HG03432 (cell line): ENCODE data around the gene RNF213.

ENCODE experiments used
- ATAC-seq: cut with Tn5 transposase; IDR thresholded peaks from one replicate; pipeline ENCODE4 v1.9.1; 2021; ENCODE audit warnings: mild to moderate bottlenecking, moderate library complexity; ENCODE audit not compliant: unreplicated experiment

RNF213 gene

DNA sequence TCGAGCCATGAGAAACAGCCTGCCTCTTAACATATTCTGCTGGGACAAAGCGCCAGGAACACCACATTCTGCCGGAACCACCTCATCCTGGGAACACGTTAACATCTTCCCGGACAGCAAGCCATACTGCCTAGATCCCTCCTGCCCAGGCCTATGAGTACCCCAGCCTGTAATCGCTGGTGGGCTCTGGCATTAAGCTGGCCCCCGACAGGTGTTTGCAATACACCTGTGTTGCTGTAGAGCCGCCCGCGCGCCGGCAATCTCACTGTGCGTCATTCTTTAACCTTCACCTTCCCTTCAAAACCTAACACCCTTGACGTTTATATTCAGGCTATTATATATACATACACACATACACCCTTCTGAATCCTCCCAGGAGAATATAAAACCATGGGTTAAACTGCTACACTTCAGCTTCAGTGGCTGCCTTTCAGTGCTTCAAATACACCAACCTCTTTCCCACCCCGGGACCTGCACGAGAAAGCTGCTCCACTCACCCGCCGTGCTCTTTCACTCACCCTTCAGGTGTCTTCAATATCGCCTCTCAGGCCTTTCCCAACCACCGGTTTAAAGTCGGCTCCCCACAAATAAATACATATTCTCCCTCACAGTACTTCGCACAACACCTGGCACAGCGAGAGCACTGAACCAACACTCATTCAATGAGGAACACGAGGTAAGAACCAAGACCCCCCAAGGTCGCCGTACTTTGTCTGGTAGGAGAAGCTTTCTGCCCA is 153.3 kb downstream of the RNF213 start:
- ATAC-seq: no peak

DNA sequence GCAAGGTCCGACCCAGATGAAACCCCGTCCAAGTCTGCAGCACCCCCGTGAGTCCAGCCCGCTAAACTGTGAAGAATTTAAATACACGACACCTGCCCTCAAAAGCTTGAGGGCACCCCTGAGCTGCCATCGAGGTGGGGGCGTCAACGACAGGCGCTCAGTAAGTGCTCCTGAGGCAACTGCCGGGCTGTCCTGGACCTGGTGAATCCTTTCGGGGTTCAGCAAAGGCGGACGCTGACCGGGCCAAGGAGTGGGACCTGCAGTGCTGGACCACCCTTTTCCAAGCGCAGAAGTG is 153.8 kb downstream of the RNF213 start:
- peak; percentile 10 for ATAC-seq

DNA sequence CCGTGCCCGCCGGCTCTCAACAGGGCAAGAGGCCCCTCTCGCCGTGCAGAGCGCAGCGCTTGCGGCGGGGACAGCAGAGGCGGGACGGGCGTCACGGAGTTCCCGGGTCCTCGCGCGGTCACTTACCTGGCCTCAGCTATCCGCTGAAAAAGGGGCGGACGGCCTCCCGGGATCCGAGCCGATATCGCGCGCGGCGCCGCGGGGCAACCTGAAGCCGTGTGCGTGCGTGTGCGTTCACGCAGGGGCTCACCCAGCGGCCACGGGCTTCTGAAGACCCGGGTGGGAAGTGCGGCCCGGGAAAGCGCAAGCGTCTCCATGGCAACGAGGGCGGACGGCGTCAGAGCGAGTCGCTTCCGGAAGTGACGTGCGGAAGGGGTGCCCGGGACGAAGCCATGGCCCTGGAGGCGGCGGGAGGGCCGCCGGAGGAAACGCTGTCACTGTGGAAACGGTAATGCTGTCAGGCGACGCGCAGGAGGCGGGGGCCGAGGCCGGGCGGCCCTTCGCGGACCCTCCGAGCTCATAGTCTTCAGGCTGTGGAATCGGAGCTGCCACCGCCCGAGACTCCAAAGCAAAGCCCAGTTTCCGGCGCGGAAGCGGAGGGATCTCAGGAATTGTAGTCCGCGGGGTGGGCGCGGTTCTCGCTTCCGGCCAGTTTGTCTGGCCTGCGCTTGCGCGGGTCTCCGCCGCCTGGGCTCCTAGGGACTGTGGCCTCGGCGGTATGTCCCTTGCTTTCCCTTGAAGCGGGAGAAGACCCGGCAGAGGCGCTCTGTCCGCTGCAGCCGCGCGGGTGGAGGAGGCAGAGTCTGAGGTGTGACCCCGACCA is 154.4 kb downstream of the RNF213 start, which contains the start of gene ENDOV:
Gene ENDOV (plus strand): TSS at position 365 of the 823 bp plus-strand sequence. CDS start 28 bp downstream, at position 393.
- ATAC-seq: peak; percentile 96

- peak; percentile 26 for ATAC-seq
These were observed 155.0 kb downstream of the RNF213 start for GRCh38 chr17:80415626-80416137.

DNA sequence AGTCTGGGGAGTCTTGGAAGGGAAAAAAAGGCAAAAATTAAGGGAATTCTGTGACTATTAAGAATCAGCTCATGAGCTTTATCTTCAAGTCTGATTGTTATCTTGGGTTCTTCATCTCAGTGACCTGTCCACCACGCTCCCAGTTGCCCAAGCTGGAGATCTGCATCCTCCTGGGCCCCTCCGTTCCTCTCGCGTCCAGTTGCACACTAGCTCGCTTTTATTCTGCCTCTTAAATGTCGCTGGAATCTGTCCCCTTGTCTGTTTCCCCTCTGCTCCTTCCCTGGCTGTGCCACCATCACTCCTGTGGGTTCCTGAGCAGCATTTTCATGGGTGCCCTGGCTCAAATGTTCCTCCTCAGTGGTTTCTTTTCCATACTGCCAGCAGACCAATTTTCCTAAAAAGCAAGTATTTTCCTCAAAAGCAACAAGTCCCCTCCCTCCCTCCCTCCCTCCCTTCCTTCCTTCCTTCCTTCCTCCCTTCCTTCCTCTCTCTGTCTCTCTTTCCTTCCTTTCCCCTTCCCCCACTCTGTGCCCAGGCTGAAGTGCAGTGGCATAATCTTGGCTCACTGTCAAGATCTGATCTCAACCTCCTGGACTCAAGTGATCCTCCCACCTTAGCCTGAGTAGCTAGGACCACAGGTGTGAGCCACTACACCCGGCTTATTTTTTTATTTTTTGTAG is 155.7 kb downstream of the RNF213 start:
- no peak for ATAC-seq

- no peak for ATAC-seq
These were observed 156.3 kb downstream of the RNF213 start for GRCh38 chr17:80416940-80417293.

- ATAC-seq: no peak
These were observed 157.9 kb downstream of the RNF213 start for GRCh38 chr17:80418589-80418988.

- ATAC-seq: no peak
These were observed 158.6 kb downstream of the RNF213 start for GRCh38 chr17:80419255-80419654.

DNA sequence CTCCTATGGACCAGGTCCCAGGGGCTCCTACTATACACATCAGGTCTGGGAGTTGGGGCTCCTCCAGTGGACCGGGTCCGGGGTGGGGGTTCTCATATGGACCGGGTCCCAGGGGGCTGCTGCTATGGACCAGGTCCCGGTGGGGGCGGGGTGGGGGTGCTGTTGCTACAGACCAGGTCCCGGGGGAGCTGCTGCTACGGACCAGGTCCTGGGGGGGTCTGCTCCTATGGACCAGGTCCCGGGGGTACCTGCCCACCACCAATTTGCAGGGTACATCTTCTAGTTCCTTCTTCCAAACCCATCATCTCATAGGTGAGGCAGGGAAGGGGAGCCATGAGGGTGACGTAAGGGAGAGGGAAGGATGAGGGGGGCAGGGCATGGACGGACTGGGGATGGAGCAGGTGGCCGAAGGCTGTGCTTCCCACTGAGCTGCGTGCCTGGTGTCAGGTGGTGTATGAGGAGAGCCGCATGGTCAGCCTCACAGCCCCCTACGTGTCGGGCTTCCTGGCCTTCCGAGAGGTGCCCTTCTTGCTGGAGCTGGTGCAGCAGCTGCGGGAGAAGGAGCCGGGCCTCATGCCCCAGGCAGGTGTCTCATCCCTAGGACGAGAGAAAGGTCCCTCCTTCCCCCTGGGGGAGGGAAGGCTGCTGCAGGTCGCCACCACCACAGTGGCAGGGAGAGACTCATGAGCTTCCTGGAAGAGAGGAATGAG is 160.9 kb downstream of the RNF213 start:
- ATAC-seq: no peak

DNA sequence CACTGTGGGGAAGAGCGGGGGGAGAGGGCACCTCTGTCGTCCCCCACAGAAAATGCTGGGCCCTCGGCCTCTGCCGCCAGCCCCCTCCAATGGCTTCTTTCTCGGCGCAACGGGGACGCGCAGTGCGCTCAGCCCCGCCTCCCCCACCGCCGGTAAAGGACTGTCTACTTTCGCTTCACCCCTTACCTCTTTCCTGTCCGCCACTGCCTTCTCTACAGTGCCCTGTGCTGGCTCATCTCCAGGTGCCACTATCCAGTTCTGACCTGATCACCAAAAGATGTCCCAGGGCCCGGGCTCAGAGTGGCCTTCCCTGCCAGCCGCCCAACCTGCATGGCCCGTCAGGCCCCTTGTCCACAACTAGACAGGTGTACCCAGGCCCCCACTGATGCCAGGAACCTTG is 161.6 kb downstream of the RNF213 start:
- no peak for ATAC-seq

DNA sequence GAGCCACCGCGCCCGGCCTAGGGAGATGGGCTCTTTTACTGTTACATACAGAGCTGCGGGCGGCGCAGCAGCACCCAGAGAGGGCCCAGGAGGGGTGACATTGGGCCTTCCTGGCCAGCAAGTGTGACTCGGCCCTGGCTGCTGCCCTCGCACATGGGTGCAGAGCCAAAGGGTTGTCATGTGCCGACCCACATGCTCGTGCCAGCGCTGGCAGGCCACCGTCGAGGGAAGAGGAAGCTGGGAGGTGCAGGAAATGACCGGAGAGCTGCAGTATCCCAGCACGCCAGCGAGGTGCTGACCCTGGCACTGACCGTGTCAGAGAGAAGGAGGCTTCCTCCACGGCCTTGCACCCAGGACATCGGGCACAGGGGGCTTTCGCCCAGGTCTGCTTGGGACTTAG is 162.3 kb downstream of the RNF213 start:
- ATAC-seq: no peak

GRCh38 chr17:80423536-80424225 is 163.0 kb downstream of the RNF213 start:
- ATAC-seq: no peak

GRCh38 chr17:80424261-80424660 is 163.6 kb downstream of the RNF213 start:
- no peak for ATAC-seq

DNA sequence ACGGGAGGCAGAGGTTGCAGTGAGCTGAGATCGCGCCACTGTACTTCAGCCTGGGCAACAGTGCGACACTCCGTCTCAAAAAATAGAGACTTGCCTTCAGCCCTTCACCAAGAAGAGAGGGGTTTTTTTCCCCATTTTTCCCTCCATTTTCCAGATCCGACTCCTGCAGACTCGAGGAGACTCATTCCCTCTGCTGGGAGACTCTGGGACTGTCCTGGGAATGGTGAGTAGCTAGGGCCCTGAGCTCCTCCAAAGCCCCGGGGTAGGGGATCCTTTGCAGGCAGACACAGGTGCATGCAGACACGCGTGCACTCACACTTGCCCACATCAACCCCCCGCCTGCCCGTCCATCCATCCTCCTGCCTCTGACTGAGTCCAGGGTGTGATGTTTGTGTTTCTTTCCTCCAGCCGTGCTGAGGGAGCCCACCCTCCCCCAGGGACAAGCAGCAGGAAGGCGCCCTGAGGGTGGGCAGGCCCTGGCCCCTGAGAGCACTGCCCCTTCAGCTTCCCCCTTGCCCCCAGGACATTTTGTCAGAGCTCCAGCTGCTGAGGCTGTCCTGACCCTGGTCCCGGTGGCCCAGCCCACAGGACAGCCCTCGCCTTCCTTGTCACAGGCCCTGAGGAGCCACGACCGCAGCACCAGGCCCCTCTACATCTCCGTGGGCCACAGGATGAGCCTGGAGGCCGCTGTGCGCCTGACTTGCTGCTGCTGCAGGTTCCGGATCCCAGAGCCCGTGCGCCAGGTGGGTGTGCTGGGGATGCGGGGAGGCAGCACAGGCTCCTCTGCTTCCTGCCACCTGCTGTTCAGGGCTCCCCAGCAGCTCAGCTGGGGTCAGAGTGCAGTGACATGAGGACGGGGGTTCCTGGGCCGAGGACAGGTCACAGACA is 164.5 kb downstream of the RNF213 start:
- ATAC-seq: no peak

GRCh38 chr17:80425835-80426426 is 165.3 kb downstream of the RNF213 start:
- no peak for ATAC-seq

- peak; percentile 60 for ATAC-seq
These were observed 166.1 kb downstream of the RNF213 start for GRCh38 chr17:80426671-80427326.

DNA sequence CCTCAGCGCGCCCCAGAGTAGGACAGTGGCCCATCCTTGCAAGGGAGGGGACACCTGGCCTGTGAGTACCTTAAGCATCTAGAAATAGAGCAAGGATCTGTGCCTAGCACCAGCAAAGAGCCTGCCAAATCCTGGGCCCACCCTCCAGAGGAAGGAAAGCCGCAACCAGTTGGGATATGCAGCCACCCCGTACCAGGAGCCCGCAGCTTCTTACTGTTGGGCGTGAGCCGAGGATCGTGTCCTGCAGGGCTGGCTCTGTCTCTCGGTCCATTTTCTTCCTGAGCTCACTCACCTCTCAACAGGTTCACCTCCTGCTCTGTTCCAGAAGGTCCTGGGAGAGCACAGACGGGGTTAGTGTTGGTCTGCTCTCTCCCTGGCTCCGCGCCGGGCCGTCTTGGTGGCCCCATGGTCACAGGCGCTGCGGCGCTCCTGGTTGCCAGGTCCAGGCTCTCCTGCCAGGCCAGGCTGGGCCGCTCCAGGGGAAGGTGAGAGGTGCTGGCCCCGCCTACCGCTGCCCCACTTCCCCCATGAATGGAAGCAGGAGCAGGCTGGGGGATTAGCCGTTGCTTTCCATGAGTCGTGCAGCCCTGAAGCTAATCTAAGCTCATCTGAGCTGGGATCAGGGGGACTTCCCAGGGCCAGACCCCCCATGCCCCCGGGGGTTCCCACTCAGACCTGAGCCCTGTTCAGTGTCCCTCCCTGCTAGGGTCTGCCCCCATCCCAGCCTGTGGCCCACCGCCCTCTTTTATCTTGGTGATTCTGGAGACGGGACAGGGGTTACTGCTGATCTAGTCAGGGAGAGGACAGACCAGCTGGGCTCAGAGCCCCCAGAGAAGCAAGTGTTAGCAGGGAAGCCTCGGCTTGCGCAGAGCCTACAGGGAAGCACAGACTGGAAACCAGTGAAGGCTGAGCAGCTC is 167.0 kb downstream of the RNF213 start:
- ATAC-seq: no peak
